Heart left ventricle (tissue), 13 donors: Measurements from ENCODE around the gene TGFBR3.

ENCODE experiments used
- POLR2A ChIP-seq, 2 donors: fragments of 450-650 bp; IDR thresholded peaks; one replicate each; pipeline ENCODE4 v1.6.1; 2017; ENCODE audit warnings: antibody characterized with exemption in 2 of 2, mild to moderate bottlenecking in 2 of 2, moderate library complexity in 2 of 2
- TF ChIP-seq, protein P1 (sequence below), 12 donors: fragments of 200-600 bp; sonication (generic) in 4 of 12; IDR thresholded peaks; one replicate each; pipeline versions ENCODE4 v1.5.0 to v1.8.0; 2018 to 2022; ENCODE audit warnings: antibody characterized with exemption in 12 of 12, mild to moderate bottlenecking in 5 of 12
- donor health status: ischemic (EF 13 %, LVEDD 7.1; RV severe dilation, severe dysfunction).
- donor health status: DM: no; HTN: yes; CAD: no.
- donor health status: DM: no; HTN: no; CAD: no.
- donor health status: ischemic (EF 25% LVEDD 6.9; RV normal size, moderate dysfunction).
- donor health status: ischemic (EF 25% LVEDD 5.7; RV mildly dilated, moderate dysfunction).
- donor health status: ischemic (EF 35%, LVEDD 5.7; RV mildly dilated, moderate dysfunction).
- donor health status: nonischemic (EF 11% LVEDD 7.7; RV severe dilation, severe dysfunction).
- donor health status: DM: yes; HTN: yes; CAD: no.
- donor health status: PGD.
- donor health status: ischemic (EF 29% LVEDD 5.4; RV normal size, mild dysfunction).
- donor health status: nonischemic (EF 23%, LVEDD 6.1; RV moderate dilation, normal function).

DNA sequence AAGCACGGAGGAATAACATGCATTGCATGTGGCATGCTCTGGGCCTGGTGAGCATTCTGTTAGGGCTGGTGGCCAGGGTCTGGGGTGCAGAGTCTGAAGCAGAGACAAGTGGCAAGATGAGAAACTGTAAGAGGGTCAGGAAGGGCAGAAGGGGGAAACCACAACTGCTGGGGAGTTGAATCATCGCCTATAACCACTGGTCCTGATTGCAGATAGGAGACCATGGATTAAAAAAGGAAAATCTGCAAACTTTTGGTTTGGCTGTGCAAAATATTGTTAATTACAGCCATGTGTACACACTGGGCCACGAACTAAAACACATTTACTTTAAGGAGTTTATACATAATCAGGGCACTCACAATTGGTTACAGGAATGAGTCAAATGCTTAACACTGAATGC is 76.6 kb downstream of the TGFBR3 start:
- TF ChIP-seq, protein P1, sequence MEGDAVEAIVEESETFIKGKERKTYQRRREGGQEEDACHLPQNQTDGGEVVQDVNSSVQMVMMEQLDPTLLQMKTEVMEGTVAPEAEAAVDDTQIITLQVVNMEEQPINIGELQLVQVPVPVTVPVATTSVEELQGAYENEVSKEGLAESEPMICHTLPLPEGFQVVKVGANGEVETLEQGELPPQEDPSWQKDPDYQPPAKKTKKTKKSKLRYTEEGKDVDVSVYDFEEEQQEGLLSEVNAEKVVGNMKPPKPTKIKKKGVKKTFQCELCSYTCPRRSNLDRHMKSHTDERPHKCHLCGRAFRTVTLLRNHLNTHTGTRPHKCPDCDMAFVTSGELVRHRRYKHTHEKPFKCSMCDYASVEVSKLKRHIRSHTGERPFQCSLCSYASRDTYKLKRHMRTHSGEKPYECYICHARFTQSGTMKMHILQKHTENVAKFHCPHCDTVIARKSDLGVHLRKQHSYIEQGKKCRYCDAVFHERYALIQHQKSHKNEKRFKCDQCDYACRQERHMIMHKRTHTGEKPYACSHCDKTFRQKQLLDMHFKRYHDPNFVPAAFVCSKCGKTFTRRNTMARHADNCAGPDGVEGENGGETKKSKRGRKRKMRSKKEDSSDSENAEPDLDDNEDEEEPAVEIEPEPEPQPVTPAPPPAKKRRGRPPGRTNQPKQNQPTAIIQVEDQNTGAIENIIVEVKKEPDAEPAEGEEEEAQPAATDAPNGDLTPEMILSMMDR (IDR thresholded peaks at IDR 0.05): no peak
- no peak for TF ChIP-seq POLR2A (IDR thresholded peaks at IDR 0.05)
